ENCODE results near the gene LST1.

- TF ChIP-seq EZH2 (IDR thresholded peaks at IDR 0.05; ENCODE audit: low read depth): no peak
- no peak for TF ChIP-seq CTCF (conservative IDR thresholded peaks at IDR 0.05)
These were observed 5.7 kb upstream of the LST1 start for GRCh38 chr6:31580438-31580740.

Data from PC-9 (cell line).